ENCODE results near the gene SLC25A1. TPM values are rescaled to one million over a fixed set of nuclear protein-coding genes. Genes with fewer than 3 reads are reported as not detected.

The SLC25A1 gene
- total RNA-seq, 1 donor from 2014 or later = 54.1 TPM

DNA sequence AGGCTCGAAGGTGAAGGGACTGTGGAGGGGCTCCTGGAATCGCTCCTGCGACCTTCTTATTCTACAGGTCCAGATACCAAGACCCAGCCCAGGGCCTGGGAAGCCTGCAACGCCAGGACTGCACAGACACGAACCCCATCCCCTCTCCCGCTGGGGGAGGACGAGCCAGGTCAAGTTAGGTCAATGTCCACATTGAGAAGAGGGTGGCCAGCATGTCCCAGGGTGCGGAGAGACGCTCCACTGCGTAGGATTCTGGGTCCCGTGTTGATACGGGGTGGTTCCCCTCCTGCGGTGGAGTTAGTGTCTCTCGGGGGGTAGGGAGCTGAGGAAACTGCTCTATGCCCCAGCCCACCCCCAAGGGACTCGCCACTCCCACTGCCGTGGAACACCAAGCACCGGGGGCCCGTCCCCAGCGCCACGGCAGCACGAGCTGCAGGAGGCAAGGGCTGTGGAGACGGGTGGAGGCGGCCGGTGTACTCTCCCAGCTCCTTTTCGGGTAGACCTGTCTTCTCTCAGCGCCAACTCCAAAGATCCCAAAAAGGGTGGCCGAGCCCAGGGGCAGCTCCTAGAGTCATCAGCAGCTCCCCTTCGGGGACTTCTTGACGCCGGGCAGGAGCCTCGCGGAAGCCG, 30.0 kb downstream of the SLC25A1 start:
- ATAC-seq = no peak
- intact Hi-C loops (cut with DNase I) = no loop called here
- DNase-seq (ENCODE audit: low spot score) = no peak

DNA sequence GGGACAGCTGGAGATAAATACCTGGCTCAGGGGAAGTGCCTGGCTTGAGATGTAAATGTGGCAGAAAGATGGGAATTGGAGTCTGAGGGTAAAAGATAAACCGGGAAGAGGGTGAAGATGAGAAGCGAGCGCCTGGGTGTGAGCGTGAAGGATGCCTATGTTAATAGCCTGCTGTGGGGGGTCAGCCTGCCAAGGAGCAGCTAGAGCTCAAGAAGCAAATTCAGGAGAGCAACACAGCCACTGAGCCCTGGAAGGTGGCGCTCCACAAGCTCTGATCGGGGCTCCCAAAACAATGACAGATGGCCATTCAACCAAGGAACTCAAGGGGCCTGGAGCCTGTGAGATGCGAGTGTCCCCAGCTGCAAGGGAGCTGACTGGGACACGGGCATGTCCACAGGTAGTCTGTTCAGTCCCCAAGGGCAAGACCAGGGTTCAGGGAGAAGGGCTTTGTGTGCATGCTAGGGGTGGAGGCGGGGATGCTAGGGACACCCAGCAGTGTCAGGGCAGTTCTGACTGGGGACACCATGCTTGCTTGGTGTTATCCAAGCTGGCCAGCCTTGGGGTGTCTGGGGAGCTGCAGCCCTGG, 31.2 kb downstream of the SLC25A1 start:
- ATAC-seq = no peak
- no peak for DNase-seq (ENCODE audit: low spot score)
- intact Hi-C loops (cut with DNase I) = no loop called here

DNA sequence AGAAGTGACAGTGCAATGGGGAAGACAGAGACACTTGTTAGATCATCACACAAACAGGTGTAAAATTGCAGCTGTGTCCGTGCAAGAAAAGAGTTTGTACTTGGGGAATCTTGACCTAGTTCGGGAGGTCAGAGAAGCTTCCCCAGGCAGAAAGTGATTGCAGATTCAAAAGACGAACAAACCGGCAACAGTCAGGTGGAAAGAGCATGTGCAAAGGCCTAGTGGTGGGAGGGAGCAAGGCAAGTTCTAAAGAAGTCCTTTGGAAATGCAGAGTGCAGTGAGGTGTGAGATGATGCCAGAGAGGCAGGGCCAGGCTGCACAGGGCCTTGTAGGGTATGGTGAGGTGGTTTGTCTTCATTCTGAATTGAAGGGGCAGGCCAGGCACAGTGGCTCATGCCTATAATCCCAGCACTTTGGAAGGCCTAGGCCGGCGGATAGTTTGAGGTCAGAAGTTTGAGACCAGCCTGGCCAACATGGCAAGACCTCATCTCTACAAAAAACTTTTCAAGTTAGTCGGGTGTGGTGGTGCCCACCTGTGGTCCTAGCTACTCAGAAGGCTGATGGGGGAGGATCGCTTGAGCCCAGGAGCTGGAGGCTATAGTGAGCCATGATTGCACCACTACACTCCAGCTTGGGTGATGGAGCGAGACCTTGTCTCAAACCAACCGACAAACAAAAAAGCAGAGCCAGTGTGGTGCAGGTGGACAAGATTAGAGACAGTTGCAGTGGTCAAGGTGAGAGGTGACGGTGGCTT, 32.1 kb downstream of the SLC25A1 start:
- no peak for DNase-seq (ENCODE audit: low spot score)
- intact Hi-C loops (cut with DNase I) = no loop called here
- ATAC-seq = no peak

DNA sequence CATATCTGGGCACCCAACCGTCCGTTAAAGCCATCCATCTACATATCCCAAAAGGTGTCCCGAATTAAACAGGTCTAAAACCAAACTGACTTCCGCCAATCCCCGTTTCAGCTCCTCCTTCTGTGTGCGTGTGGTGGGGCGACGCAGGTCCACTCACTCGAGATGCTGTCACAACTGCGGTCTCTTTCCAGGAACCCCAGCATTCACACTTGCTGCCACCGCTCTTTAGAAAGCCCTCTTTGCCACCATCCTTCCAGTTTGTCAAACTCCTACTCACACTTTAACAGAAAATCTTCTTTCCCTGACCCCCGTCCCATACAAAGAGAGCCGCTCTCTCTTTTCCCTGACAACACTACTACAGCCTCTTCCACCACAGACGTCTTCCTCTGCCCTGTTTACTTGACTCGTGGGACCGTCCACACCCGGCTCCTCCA, 34.6 kb downstream of the SLC25A1 start:
- DNase-seq (ENCODE audit: low spot score) (no peak), ATAC-seq (no peak)
- intact Hi-C loops (cut with DNase I) = no loop called here

DNA sequence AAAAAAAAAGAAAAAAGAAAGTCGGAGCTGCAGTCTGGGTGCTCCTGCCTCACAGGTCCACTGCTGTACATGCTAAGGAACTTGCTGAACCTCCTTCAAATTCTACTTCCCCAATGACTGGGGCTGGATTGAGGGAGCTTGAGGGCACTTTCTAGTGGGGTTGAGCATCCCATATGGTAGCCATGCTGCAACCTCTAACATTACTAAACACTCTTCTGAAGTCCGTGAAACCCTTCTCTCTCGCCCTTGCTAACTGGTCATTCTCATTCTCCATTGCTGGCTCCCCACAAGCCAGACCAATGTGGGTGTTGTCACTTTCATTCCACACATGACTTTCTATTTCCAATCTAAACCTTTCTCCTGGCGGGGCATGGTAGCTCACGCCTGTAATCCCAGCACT, 35.3 kb downstream of the SLC25A1 start:
- ATAC-seq = no peak
- intact Hi-C loops (cut with DNase I) = no loop called here
- no peak for DNase-seq (ENCODE audit: low spot score)

DNA sequence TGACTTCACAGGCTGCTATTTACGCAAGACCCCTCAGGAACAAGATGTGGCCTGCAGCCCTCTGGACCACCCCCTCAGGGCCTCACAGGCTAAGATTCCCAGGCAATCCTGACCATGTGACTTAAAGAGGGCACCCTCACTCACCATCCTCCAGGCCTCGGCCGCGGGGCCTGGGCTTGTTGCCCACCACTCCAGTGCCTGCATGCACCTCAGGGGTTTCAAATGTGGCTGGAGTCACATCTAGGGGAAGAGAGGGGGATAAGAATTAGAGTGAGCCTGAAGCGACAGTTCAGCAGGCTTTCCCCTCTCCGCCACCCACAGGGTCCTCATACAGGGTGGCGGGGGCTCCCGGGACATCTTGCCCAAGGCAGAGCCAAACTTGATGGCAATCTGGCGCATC, 36.1 kb downstream of the SLC25A1 start:
- intact Hi-C loops (cut with DNase I) = no loop called here
- DNase-seq (ENCODE audit: low spot score) (no peak), ATAC-seq (no peak)

DNA sequence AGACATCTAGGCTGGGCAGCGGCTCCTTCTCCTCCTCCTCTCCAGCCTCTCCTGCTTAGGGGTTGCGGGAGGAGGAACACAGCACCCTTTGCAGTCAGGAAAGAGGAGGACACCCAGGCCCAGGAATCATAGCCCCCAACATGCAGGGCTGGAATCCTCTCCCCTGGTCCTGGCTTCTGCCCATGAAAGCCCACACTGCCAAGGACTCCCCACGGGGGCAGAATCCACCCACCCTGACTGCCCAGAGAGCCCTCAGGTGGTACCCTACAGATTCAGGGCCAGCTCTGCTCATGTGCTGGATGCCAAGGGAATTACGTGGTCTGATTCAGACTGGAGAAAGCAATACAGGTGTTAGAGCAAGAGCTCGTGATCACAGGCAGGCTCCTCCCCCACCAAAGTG, 38.6 kb downstream of the SLC25A1 start:
- ATAC-seq (no peak), DNase-seq (ENCODE audit: low spot score) (no peak)
- intact Hi-C loops (cut with DNase I) = no loop called here

DNA sequence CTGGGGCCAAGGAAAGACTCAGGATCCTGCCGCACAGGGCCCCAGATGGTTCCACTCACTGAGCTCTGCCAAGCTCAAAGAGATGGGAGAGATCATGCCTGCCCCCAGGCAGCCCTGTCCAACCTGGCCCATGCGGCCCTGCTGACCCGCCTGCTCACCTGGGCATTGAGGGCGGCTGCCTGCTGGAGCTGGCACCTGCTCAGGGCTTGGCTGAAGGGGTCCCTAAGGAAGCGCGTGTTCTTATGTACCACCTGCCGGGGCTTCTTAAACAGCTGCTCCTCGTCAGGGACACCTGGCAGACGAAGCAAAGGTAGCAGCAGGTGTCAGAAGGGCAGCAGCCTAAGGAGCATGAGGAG, 39.6 kb downstream of the SLC25A1 start:
- intact Hi-C loops (cut with DNase I) = no loop called here
- no peak for DNase-seq (ENCODE audit: low spot score)
- no peak for ATAC-seq

DNA sequence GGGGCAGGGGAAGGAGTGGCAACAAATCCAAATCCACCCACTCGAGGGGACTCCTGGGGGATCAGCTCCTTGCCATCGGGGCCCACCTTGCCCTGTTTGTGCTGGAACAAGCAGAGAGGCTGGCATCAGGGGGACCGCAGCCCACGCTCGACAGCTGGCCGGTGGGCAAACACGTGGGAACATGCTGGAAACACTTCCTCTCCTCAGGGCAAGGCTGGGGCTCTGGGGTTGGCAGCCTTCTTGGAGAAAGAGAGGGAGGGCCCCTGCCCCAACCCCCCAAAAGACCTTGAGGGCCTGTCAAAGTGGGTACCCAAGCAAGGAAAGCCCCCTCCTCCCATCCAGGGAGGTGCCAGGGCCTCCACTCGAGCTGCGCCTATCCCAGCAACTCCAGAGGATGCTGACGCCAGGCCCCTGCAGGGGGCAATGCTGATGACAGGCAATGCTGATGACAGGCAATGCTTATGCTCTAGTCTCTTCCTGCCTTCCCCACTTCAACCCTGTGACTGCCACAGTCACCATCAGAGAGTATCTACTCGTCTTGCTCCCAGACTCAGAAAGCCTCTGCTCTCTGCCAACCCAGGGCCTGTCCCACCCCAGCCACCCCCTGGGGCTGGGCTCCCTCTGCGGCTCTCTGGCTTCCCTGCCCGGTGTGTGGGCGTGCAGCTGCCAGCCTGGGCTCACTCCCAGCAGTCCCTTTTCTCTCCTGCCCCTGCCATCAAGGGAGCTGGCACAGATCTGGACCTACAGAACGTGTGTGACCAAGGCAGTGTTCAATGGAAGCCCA, 40.1 kb downstream of the SLC25A1 start:
- DNase-seq (ENCODE audit: low spot score) (no peak), ATAC-seq (no peak)
- intact Hi-C loops (cut with DNase I) = no loop called here

DNA sequence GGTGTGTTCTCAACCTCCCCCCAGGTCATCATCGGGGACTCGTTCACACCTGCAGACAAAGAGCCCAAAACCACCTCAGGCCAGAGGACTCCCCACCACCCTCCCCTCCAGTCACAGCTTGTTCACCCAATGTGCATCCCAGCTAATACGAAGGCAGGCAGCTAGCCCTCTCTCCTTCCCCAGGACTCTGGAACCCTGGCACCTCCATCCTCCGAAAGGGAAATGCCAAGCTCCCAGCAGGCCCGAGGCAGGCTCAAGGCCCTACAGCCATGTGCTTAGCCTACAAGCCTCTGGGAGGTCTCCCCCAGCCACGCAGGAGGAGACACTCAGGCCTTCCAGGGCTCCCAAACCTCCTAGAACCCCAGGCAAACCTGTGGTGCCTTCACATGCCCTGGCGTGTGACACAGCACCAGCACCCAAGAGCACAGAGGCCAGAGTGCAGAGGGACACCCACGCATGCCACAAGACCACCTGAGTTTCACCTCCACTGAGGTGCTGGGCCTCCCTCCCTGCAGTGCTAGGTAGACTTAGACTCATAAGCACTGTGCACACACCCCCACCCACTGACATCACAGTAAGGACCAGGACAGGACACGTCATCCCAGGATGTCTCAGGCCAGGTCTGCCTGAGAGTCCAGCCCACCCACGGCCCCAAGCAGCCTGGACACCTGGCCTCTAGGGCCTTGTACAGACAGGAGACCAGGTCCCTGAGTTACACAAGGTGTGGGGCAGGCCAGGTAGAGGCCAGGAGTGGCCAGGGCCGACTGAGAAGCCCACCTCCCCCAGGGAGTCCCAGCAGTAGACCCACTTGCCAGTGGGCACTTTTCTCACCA, 40.9 kb downstream of the SLC25A1 start:
- intact Hi-C loops (cut with DNase I) = no loop called here
- DNase-seq (ENCODE audit: low spot score) = no peak
- no peak for ATAC-seq

DNA sequence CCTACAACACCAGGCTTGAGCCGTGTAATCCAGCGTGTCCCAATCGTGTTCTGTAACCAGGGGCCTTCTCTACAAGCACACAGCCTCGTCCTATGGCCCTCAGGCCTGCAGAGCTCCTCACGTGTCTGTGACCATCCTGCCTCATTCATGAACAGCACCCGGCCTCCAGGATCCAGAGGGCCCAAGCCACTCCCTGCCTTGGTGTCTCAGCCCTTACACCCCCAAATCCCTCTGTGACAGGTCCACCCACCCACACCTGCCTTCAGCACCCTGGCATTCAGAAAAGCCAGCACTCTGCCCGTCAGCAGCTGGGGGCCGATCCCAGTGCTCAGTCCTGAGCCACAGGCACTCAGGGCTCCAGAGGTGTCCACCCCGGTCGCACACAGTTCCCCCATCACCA, 41.6 kb downstream of the SLC25A1 start:
- ATAC-seq (no peak), DNase-seq (ENCODE audit: low spot score) (no peak)
- intact Hi-C loops (cut with DNase I) = no loop called here

DNA sequence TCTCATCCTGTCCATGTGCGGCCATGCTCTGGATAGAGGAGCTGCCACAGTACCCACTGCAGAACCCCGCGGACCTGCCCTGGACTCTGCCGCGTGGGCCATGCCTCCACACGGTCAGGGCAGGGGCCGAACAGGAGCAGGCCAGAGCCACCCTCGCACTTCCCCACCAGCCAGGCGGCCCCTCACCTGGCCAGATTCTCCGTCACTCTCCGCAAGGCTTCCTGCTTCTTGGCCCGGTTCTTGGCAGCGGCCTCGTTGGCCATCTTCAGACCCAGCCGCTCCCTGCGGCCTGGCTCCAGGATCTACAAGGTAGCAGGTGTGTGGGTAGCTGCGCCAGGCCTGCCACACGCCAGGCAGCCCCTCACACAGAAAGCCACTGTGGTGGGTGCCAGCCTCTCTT, 43.7 kb downstream of the SLC25A1 start:
- ATAC-seq (no peak), DNase-seq (ENCODE audit: low spot score) (no peak)
- intact Hi-C loops (cut with DNase I) = no loop called here

DNA sequence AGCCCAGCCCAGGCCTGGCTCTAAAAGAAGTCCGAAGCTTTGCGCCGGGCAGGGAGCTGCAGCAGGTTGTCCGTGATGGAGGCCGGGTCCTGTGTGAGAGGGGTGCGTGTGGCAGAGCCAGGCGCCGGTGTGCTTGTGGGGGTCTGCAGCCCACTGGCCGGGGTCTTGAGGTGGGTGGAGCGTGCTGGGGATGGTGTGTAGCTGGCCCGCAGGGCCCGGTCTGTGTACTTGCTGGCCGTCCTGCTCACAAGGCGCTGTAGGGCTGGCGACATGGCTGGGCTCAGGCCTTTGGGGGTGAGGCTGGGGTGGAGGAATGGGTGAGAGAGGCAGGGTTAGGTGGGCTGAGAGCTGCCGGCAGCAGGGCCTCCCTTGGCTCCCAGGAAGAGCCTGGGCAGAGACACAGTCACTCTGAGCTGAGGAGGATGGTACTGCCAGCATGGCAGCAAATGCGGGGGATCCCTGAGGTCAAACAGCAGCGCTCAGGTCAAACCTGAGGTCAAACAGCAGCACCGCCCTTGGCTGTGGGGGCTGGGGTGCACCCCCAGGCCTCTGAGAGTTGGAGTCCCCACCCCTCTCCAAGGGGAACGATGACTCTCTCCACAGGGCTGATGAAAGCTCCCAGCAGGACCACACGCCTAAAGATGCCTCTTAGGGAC, 44.2 kb downstream of the SLC25A1 start:
- intact Hi-C loops (cut with DNase I) = no loop called here
- no peak for ATAC-seq

DNA sequence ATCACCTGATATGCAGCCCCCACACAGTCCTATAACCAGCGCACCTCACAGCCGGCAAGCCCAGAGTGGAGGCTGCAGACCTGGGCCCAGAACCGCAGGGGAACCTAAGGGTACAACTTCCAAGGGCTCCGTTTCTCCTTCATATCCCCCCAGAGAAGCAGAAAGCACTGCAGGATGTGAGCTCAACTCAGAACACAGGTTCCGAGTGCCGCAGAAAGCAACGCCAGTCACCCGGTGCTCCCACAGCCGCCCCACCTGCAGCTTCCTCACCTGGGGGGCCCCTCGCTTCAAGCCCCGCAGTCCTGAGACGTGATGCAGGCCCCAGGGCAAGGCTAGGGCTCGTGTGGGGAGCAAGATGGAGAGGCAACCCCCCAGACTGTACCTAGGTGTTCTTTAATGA, 45.0 kb downstream of the SLC25A1 start:
- ATAC-seq = no peak
- intact Hi-C loops (cut with DNase I) = no loop called here
- DNase-seq (ENCODE audit: low spot score) = no peak

More for the DNA sequence above, 44.2 kb downstream of the SLC25A1 start:
- DNase-seq (ENCODE audit: low spot score) = no peak

DNA sequence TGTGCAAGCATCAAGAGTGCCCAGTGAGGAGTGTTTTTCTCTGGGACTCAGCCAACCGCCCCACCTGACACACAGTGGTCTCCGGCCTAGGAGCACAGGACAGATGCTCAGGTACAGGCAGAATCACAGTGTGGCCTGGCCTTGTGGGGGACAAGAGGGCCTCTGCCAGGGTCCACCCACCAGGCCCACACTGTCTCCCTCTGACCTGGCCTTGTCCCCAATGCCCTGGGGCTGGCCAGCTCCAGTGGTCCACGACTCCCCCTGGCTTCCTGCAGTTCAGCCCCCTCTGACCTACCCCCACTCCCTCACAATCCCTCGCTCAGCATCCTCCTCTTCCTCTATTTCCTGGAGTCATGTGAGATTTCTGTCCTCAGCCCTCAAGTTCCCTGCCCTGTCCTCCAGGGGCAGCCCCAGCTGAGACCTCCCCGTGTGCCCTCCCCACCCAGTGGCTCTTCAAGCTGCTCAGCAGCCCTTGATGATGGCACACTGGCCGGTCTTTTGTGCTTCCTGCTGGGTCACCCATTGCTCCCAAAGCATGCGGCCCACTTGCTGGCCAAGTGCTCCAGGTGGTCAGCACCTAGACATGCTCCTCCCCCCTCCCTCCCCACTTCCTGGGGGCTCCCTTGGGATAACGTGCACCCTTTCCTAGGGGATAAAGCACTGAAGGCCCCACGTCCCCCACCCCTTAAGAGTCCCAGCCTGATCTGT, 45.7 kb downstream of the SLC25A1 start:
- no peak for ATAC-seq
- intact Hi-C loops (cut with DNase I) = no loop called here
- DNase-seq (ENCODE audit: low spot score) = no peak

DNA sequence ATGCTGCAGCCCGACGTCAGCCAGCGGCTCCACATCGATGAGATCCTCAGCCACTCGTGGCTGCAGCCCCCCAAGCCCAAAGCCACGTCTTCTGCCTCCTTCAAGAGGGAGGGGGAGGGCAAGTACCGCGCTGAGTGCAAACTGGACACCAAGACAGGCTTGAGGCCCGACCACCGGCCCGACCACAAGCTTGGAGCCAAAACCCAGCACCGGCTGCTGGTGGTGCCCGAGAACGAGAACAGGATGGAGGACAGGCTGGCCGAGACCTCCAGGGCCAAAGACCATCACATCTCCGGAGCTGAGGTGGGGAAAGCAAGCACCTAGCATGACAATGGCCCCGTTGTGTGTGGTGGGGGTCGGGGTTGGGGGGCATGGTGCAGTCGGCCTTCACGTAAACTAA, 46.4 kb downstream of the SLC25A1 start:
- no peak for DNase-seq (ENCODE audit: low spot score)
- no peak for ATAC-seq
- intact Hi-C loops (cut with DNase I) = no loop called here

DNA sequence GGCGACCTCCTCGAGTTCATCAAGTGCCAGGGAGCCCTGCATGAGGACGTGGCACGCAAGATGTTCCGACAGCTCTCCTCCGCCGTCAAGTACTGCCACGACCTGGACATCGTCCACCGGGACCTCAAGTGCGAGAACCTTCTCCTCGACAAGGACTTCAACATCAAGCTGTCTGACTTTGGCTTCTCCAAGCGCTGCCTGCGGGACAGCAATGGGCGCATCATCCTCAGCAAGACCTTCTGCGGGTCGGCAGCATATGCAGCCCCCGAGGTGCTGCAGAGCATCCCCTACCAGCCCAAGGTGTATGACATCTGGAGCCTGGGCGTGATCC, 46.9 kb downstream of the SLC25A1 start:
- no peak for ATAC-seq
- intact Hi-C loops (cut with DNase I) = no loop called here
- no peak for DNase-seq (ENCODE audit: low spot score)

All from sciatic nerve (tissue), 2 donors.